MM.1S (cell line): ENCODE measurements around the gene KLK15.
A peak's percentile ranks its signal among the peaks of the same experiment; 100 is the strongest.
"Not testable (repeated sequence)": the region's sequence is repeated elsewhere in the genome, so short reads cannot be mapped to it uniquely, and the experiment has no call there.

Experiments used
- DNase-seq: peaks from one replicate; pipeline ENCODE4 v3.0.0-alpha.2; 2015
- H2AFZ ChIP-seq: fragments of 300-600 bp; sonication (generic); 2 replicates; pipeline ENCODE4 v1.6.0; 2016; ENCODE audit warnings: antibody characterized with exemption, low read length
- H3F3A ChIP-seq: fragments of 300-600 bp; sonication (generic); 2 replicates; pipeline ENCODE4 v1.6.1; 2016; ENCODE audit warnings: mild to moderate bottlenecking, antibody characterized with exemption, low read length, moderate library complexity, mixed read lengths; ENCODE audit not compliant: insufficient read depth
- H3K27ac ChIP-seq: fragments of 300-600 bp; sonication (generic); 2 replicates; pipeline ENCODE4 v1.5.1; 2016; ENCODE audit warnings: mild to moderate bottlenecking, low read length
- H3K27me3 ChIP-seq: fragments of 300-600 bp; sonication (generic); replicated peaks from 2 replicates; pipeline ENCODE4 v1.6.0; 2016; ENCODE audit warnings: low read length; ENCODE audit not compliant: insufficient read depth
- H3K36me3 ChIP-seq: fragments of 300-600 bp; sonication (generic); replicated peaks from 2 replicates; pipeline ENCODE4 v1.6.1; 2016; ENCODE audit warnings: mild to moderate bottlenecking, low read length, mixed read lengths; ENCODE audit not compliant: insufficient read depth
- H3K4me1 ChIP-seq: fragments of 300-600 bp; sonication (generic); 2 replicates; pipeline ENCODE4 v1.6.1; 2016; ENCODE audit warnings: low read length, mixed read lengths
- H3K4me2 ChIP-seq: fragments of 300-600 bp; sonication (generic); 2 replicates; pipeline ENCODE4 v1.6.0; 2016; ENCODE audit warnings: low read depth, low read length
- H3K4me3 ChIP-seq: fragments of 300-600 bp; sonication (generic); 2 replicates; pipeline ENCODE4 v1.5.1; 2016; ENCODE audit warnings: low read length, mixed read lengths
- H3K79me2 ChIP-seq: fragments of 300-600 bp; sonication (generic); 2 replicates; pipeline ENCODE4 v1.6.1; 2016; ENCODE audit warnings: mixed run types, low read length, mixed read lengths
- H3K9ac ChIP-seq: fragments of 300-600 bp; sonication (generic); 2 replicates; pipeline ENCODE4 v1.6.1; 2016; ENCODE audit warnings: low read length, mixed read lengths
- H3K9me2 ChIP-seq: fragments of 300-600 bp; sonication (generic); replicated peaks from 2 replicates; pipeline ENCODE4 v1.6.1; 2016; ENCODE audit warnings: mild to moderate bottlenecking, low read length, mixed read lengths; ENCODE audit not compliant: insufficient read depth
- H3K9me3 ChIP-seq: fragments of 300-600 bp; sonication (generic); replicated peaks from 2 replicates; pipeline ENCODE4 v1.6.1; 2016; ENCODE audit warnings: mild to moderate bottlenecking, low read length, mixed read lengths; ENCODE audit not compliant: insufficient read depth
- H4K20me1 ChIP-seq: fragments of 300-600 bp; sonication (generic); 2 replicates; pipeline ENCODE4 v1.6.1; 2016; ENCODE audit warnings: mild to moderate bottlenecking, low read length, moderate library complexity, mixed read lengths; ENCODE audit not compliant: insufficient read depth
- EZH2 ChIP-seq: fragments of 300-600 bp; sonication (generic); optimal IDR thresholded peaks from 2 replicates; pipeline ENCODE3; 2017; ENCODE audit warnings: low read depth, mild to moderate bottlenecking, antibody characterized with exemption, low read length, mixed read lengths
- EZH2phosphoT487 ChIP-seq: fragments of 300-600 bp; sonication (generic); IDR thresholded peaks from 2 replicates; pipeline ENCODE4 v1.6.1; 2018; ENCODE audit warnings: antibody characterized with exemption, low read length
- TF ChIP-seq, protein P1 (sequence below): fragments of 300-600 bp; sonication (generic); IDR thresholded peaks from 2 replicates; pipeline ENCODE4 v1.5.1; 2016; ENCODE audit warnings: antibody characterized with exemption, low read length, mixed read lengths

Gene KLK15

GRCh38 chr19:50784710-50785109 is 48.7 kb downstream of the KLK15 start:
- TF ChIP-seq EZH2: no peak
- TF ChIP-seq, protein P1, sequence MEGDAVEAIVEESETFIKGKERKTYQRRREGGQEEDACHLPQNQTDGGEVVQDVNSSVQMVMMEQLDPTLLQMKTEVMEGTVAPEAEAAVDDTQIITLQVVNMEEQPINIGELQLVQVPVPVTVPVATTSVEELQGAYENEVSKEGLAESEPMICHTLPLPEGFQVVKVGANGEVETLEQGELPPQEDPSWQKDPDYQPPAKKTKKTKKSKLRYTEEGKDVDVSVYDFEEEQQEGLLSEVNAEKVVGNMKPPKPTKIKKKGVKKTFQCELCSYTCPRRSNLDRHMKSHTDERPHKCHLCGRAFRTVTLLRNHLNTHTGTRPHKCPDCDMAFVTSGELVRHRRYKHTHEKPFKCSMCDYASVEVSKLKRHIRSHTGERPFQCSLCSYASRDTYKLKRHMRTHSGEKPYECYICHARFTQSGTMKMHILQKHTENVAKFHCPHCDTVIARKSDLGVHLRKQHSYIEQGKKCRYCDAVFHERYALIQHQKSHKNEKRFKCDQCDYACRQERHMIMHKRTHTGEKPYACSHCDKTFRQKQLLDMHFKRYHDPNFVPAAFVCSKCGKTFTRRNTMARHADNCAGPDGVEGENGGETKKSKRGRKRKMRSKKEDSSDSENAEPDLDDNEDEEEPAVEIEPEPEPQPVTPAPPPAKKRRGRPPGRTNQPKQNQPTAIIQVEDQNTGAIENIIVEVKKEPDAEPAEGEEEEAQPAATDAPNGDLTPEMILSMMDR: no peak
- no peak for TF ChIP-seq EZH2phosphoT487
- no peaks in the 10 kb centered on the region for H3K9me2 ChIP-seq

GRCh38 chr19:50783848-50784152 is 49.6 kb downstream of the KLK15 start:
- H2AFZ ChIP-seq, H3F3A ChIP-seq, H3K9ac ChIP-seq, H3K9me2 ChIP-seq, H4K20me1 ChIP-seq, H3K9me3 ChIP-seq, H3K4me3 ChIP-seq, H3K27ac ChIP-seq, H3K4me1 ChIP-seq, DNase-seq, H3K79me2 ChIP-seq, H3K36me3 ChIP-seq: not testable (repeated sequence)
- Histone ChIP-seq H3K27me3 (peaks cover 55% of the 10 kb centered on the region), H3K4me2 (peak overlapping the region; percentile 22; the same call in 1 of the 2 replicates)

More at GRCh38 chr19:50784710-50785109, 48.7 kb downstream of the KLK15 start:
- Histone ChIP-seq H3K4me3 (no peak overlapping the region), H3K4me2 (no peak overlapping the region), H3K27me3 (peaks cover 46% of the 10 kb centered on the region), H3K9ac (no peak overlapping the region), H4K20me1 (no peaks in the 10 kb centered on the region), H3K9me3 (no peaks in the 10 kb centered on the region), H3F3A (no peaks in the 10 kb centered on the region), H3K36me3 (no peaks in the 10 kb centered on the region), H2AFZ (no peak overlapping the region), H3K27ac (no peak overlapping the region), H3K4me1 (no peaks in the 10 kb centered on the region), H3K79me2 (no peaks in the 10 kb centered on the region)
- DNase-seq: no peak

- TF ChIP-seq, protein P1: no peak
- TF ChIP-seq EZH2 (no peak), EZH2phosphoT487 (no peak)
- Histone ChIP-seq H3K27me3 (peaks cover 72% of the 10 kb centered on the region), H3K9me2 (no peaks in the 10 kb centered on the region)
Measured at GRCh38 chr19:50780753-50781435, 52.5 kb downstream of the KLK15 start.

More at GRCh38 chr19:50780753-50781435, 52.5 kb downstream of the KLK15 start:
- no peak overlapping the region for H3K4me2 ChIP-seq
- no peak overlapping the region for H2AFZ ChIP-seq
- H3F3A ChIP-seq: no peaks in the 10 kb centered on the region
- H3K27ac ChIP-seq: no peak overlapping the region
- H3K4me3 ChIP-seq: no peak overlapping the region
- no peak overlapping the region for H3K9ac ChIP-seq
- DNase-seq: no peak
- no peaks in the 10 kb centered on the region for H3K4me1 ChIP-seq
- H3K9me3 ChIP-seq: no peaks in the 10 kb centered on the region
- no peaks in the 10 kb centered on the region for H4K20me1 ChIP-seq
- H3K36me3 ChIP-seq: no peaks in the 10 kb centered on the region
- H3K79me2 ChIP-seq: no peaks in the 10 kb centered on the region
